Measurements from ENCODE around the gene ENOX1.

GRCh38 chr13:43206838-43207237 is 579.9 kb downstream of the ENOX1 start:
- TF ChIP-seq CTCF (conservative IDR thresholded peaks at IDR 0.05) (no peak), ZFX (IDR thresholded peaks at IDR 0.05) (no peak)

Measured in C4-2B (cell line).